Neural crest cell (in vitro differentiated cells): ENCODE data around the gene AADAT. TPM values are rescaled to one million over a fixed set of nuclear protein-coding genes. Genes with fewer than 3 reads are reported as not detected.
"Not testable (repeated sequence)": the region's sequence is repeated elsewhere in the genome, so short reads cannot be mapped to it uniquely, and the experiment has no call there.

Experiments
- DNase-seq: peaks from one replicate; pipeline ENCODE4 v3.0.0; 2021; ENCODE audit warnings: low read depth, mixed read lengths, low spot score
- H3K27ac Mint-ChIP-seq: one replicate; pipeline ENCODE4 v1.8.0; 2021; ENCODE audit warnings: mild to moderate bottlenecking, mixed read lengths; ENCODE audit not compliant: unreplicated experiment
- H3K27me3 Mint-ChIP-seq: 2 replicates; pipeline ENCODE4 v1.8.0; 2021; ENCODE audit warnings: low read depth, mild to moderate bottlenecking, mixed read lengths
- H3K36me3 Mint-ChIP-seq: 2 replicates; pipeline ENCODE4 v1.8.0; 2021; ENCODE audit warnings: low read depth, mild to moderate bottlenecking, mixed read lengths
- H3K4me1 Mint-ChIP-seq: 2 replicates; pipeline ENCODE4 v1.8.0; 2021; ENCODE audit warnings: mixed read lengths
- H3K4me3 Mint-ChIP-seq: one replicate; pipeline ENCODE4 v1.8.0; 2021; ENCODE audit warnings: mild to moderate bottlenecking, mixed read lengths
- H3K9me3 Mint-ChIP-seq: 2 replicates; pipeline ENCODE4 v1.8.0; 2021; ENCODE audit warnings: mixed read lengths
- total RNA-seq: library from RNA; stranded (reverse); gene quantifications from 2 replicates; pipeline ENCODE4 v1.2.1, GENCODE V29; 2021
- TF ChIP-seq, protein P1 (sequence below): fragments of 200-600 bp; sonication (generic); conservative IDR thresholded peaks from 2 replicates; pipeline ENCODE4 v1.5.0; 2021; ENCODE audit warnings: antibody characterized with exemption, mild to moderate bottlenecking

Gene AADAT
- total RNA-seq, 1 donor from 2014 or later, result 30.7 TPM

- peaks cover 7% of the 10 kb centered on the region for H3K36me3 Mint-ChIP-seq
Observed at GRCh38 chr4:170128219-170128804, 38.6 kb upstream of the AADAT start.

GRCh38 chr4:170127758-170128157, 38.0 kb upstream of the AADAT start:
- Mint-ChIP-seq H3K4me1 (no peaks in the 10 kb centered on the region), H3K36me3 (peaks cover 5% of the 10 kb centered on the region), H3K27ac (no peak overlapping the region), H3K4me3 (no peak overlapping the region), H3K27me3 (no peaks in the 10 kb centered on the region), H3K9me3 (peaks cover 23% of the 10 kb centered on the region)
- TF ChIP-seq, protein P1, sequence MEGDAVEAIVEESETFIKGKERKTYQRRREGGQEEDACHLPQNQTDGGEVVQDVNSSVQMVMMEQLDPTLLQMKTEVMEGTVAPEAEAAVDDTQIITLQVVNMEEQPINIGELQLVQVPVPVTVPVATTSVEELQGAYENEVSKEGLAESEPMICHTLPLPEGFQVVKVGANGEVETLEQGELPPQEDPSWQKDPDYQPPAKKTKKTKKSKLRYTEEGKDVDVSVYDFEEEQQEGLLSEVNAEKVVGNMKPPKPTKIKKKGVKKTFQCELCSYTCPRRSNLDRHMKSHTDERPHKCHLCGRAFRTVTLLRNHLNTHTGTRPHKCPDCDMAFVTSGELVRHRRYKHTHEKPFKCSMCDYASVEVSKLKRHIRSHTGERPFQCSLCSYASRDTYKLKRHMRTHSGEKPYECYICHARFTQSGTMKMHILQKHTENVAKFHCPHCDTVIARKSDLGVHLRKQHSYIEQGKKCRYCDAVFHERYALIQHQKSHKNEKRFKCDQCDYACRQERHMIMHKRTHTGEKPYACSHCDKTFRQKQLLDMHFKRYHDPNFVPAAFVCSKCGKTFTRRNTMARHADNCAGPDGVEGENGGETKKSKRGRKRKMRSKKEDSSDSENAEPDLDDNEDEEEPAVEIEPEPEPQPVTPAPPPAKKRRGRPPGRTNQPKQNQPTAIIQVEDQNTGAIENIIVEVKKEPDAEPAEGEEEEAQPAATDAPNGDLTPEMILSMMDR, result no peak
- DNase-seq, result no peak

More at GRCh38 chr4:170128219-170128804, 38.6 kb upstream of the AADAT start:
- no peaks in the 10 kb centered on the region for H3K4me1 Mint-ChIP-seq
- no peak overlapping the region for H3K4me3 Mint-ChIP-seq
- H3K9me3 Mint-ChIP-seq, result peaks cover 26% of the 10 kb centered on the region
- TF ChIP-seq, protein P1, result no peak
- DNase-seq, result no peak
- no peaks in the 10 kb centered on the region for H3K27me3 Mint-ChIP-seq
- H3K27ac Mint-ChIP-seq, result no peak overlapping the region

- H3K27me3 Mint-ChIP-seq, result no peaks in the 10 kb centered on the region
- H3K4me3 Mint-ChIP-seq, result no peak overlapping the region
- H3K9me3 Mint-ChIP-seq, result peaks cover 20% of the 10 kb centered on the region
- peaks cover 5% of the 10 kb centered on the region for H3K36me3 Mint-ChIP-seq
- H3K4me1 Mint-ChIP-seq, result no peaks in the 10 kb centered on the region
- TF ChIP-seq, protein P1, result no peak
- DNase-seq, result no peak
- H3K27ac Mint-ChIP-seq, result no peak overlapping the region
Observed at GRCh38 chr4:170124406-170124805, 34.6 kb upstream of the AADAT start.

DNA sequence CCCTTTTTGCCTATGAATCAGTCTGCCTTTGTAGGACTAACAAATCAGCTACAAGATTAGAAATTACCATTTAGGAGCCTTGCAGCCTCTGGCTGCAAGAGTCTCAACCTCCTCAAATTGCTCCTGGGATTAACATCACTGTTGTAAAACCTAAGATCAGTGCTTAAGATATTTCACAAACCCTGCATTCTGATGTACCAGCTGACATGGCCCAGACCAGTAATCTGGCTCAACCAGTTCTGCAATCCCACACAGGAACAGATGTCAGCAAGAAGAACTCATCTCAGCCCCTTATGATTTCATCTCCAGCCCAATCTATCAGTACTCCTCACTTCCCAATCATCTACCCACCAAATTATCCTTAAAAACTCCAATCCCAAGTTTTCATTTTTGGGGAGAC, 32.5 kb upstream of the AADAT start:
- H3K4me1 Mint-ChIP-seq, result no peaks in the 10 kb centered on the region
- no peak overlapping the region for H3K4me3 Mint-ChIP-seq
- no peak overlapping the region for H3K27ac Mint-ChIP-seq
- peaks cover 6% of the 10 kb centered on the region for H3K36me3 Mint-ChIP-seq
- H3K9me3 Mint-ChIP-seq, result peaks cover 20% of the 10 kb centered on the region
- no peaks in the 10 kb centered on the region for H3K27me3 Mint-ChIP-seq
- no peak for DNase-seq
- TF ChIP-seq, protein P1, result no peak

DNA sequence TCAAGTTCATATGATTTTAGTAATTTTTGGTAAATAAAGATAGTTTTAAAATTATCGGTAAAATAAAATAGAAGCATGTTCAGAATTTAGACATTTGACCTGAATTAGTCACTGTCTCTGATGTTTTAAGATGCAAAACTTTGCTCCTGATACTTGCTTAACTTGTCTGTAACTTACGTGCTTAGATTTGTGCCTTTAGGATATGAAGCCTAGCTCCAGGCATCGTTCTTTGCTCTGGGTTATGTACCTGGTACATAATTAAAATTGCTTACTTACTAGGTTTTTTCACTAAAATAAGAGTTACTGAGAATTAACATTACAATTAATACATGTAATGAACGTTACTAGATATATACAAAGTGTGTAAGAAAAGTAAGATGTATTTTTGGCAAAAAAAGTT, 24.9 kb upstream of the AADAT start:
- Mint-ChIP-seq H3K27ac (no peak overlapping the region), H3K4me1 (peaks cover 12% of the 10 kb centered on the region), H3K4me3 (no peak overlapping the region), H3K27me3 (no peaks in the 10 kb centered on the region), H3K36me3 (peaks cover 3% of the 10 kb centered on the region), H3K9me3 (peaks cover 7% of the 10 kb centered on the region)
- TF ChIP-seq, protein P1, result no peak
- no peak for DNase-seq

DNA sequence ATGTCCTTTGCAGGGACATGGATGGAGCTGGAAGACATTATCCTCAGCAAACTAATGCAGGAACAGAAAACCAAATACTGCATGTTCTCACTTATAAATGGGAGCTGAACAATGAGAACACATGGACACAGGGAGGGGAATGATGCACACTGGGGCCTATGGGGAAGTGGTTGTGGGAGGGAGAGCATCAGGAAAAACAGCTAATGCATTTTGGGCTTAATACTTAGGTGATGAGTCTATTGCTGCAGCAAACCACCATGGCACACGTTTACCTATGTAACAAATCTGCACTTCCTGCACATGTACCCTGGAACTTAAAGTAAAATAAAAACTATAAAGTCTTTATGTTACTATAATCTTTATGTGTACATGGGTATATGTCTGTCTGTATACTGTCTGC, 24.4 kb upstream of the AADAT start:
- H3K4me3 Mint-ChIP-seq, H3K27me3 Mint-ChIP-seq, H3K36me3 Mint-ChIP-seq, DNase-seq, H3K9me3 Mint-ChIP-seq, H3K27ac Mint-ChIP-seq: not testable (repeated sequence)
- peaks cover 17% of the 10 kb centered on the region for H3K4me1 Mint-ChIP-seq
